Right lobe of liver (tissue), 6 donors: ENCODE measurements around the gene ZSWIM1. TPM values are rescaled to one million over a fixed set of nuclear protein-coding genes. Genes with fewer than 3 reads are reported as not detected.

Experiments used
- ATAC-seq, 4 donors: fragments of 200-7000 bp; cut with Tn5 transposase; one replicate each; pipeline ENCODE4 v1.9.1; 2020; ENCODE audit warnings: mild to moderate bottlenecking in 4 of 4, moderate library complexity in 4 of 4
- DNase-seq, 3 donors: peaks; one replicate each; pipeline ENCODE4 v3.0.0-alpha.2; 2020
- H3K27ac ChIP-seq, 3 donors: fragments of 200-600 bp; one replicate each; pipeline ENCODE4 v1.8.0; 2022
- H3K27me3 ChIP-seq, 2 donors: fragments of 200-600 bp; one replicate each; pipeline ENCODE4 v1.8.0; 2022
- H3K36me3 ChIP-seq, 4 donors: fragments of 200-600 bp; sonication (generic) in 1 of 4; one replicate each; pipeline versions ENCODE4 v1.5.1 to v1.8.0; 2017 to 2022; ENCODE audit warnings: control low read depth in 1 of 4
- H3K4me1 ChIP-seq, 4 donors: fragments of 200-600 bp; sonication (generic) in 1 of 4; one replicate each; pipeline versions ENCODE4 v1.5.1 to v1.8.0; 2017 to 2022; ENCODE audit warnings: control low read depth in 1 of 4
- H3K4me3 ChIP-seq, 3 donors: fragments of 200-600 bp; one replicate each; pipeline ENCODE4 v1.8.0; 2022
- H3K9me3 ChIP-seq, 4 donors: fragments of 200-600 bp; sonication (generic) in 1 of 4; one replicate each; pipeline versions ENCODE4 v1.5.1 to v1.8.0; 2017 to 2022; ENCODE audit warnings: control low read depth in 1 of 4
- CTCF ChIP-seq, 4 donors: fragments of 200-600 bp in 3 of 4; fragments of 450-650 bp in 1 of 4; IDR thresholded peaks; one replicate each; pipeline versions ENCODE4 v1.5.1 to v1.8.0; 2016 to 2022; ENCODE audit warnings: antibody characterized with exemption in 4 of 4, mild to moderate bottlenecking in 2 of 4
- POLR2A ChIP-seq: fragments of 450-650 bp; IDR thresholded peaks from one replicate; pipeline ENCODE4 v1.6.1; 2017; ENCODE audit warnings: antibody characterized with exemption, mild to moderate bottlenecking
- WGBS: methylation state at CpG from one replicate; pipeline ENCODE4 v1.1.6; 2018; ENCODE audit warnings: low coverage, low lambda C conversion rate; ENCODE audit not compliant: insufficient coverage; ENCODE audit errors: missing lambda C conversion rate; 5-methylcytosine and 5-hydroxymethylcytosine counted together
- intact Hi-C, 2 donors: fragments of 100-400 bp; cut with DNase I; formaldehyde crosslinking; loops; one replicate each; pipeline versions ENCODE4 v1.11.2 to v1.14.1; 2022
- total RNA-seq, 6 experiments: library from RNA; depleted of rRNA in 2 of 6; stranded (reverse); fragments of >200 nt in 2 of 6; fragmentation: NEBNext Ultra II Directional in 3 of 6; extraction: Animal tissue kit (Norgen Biotek cat#: 25700) in 3 of 6; gene quantifications; one replicate each; pipeline versions ENCODE4 v1.1.0 to v1.2.4, GENCODE V29; 2016 to 2023
- donor health status: DM: no; HTN: yes; CAD: no.
- donor health status: DM: no; HTN: no; CAD: no.
- donor health status: DM: no; HTN: no; CAD: no.
- donor health status: DM: no; HTN: yes; CAD: no.
- donor health status: DM: no; HTN: yes; CAD: no.

Gene ZSWIM1
- total RNA-seq, 6 experiments from 2014 or later, result 2.4 to 3.3 (median 3.1) TPM

DNA sequence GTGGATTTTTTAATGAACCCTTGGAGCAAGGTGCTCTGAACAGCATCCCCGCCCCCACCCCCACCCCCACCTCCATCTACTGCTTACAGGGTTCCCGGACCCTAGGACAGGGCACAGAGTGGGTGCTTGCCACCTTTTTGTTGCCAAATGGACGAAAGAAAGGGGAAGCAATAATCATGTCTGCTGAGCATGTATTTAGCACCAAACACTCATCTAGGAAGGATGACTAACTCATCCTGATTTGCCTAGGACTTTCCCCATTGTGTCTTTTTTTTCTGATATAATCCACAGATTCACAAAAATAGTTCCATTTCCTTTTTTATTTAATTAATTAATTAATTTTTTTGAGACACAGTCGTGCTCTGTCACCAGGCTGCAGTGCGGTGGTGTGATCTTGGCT, 32.1 kb downstream of the ZSWIM1 start:
- intact Hi-C loops, result no loop called here
- no peak for TF ChIP-seq CTCF (IDR thresholded peaks at IDR 0.05)
- no peak for TF ChIP-seq POLR2A
- Histone ChIP-seq H3K4me3 (no peak overlapping the region), H3K9me3 (no peaks in the 10 kb centered on the region), H3K27me3 (no peaks in the 10 kb centered on the region), H3K27ac (no peak overlapping the region), H3K4me1 (peaks cover 0 to 2% (median 0%) of the 10 kb centered on the region in 4 donors), H3K36me3 (no peaks in the 10 kb centered on the region)
- WGBS, result 34% methylated on average over 5 of the region's 5 CpGs
- DNase-seq (no peak), ATAC-seq (peak in 1 of 4 donors; percentile 2)

DNA sequence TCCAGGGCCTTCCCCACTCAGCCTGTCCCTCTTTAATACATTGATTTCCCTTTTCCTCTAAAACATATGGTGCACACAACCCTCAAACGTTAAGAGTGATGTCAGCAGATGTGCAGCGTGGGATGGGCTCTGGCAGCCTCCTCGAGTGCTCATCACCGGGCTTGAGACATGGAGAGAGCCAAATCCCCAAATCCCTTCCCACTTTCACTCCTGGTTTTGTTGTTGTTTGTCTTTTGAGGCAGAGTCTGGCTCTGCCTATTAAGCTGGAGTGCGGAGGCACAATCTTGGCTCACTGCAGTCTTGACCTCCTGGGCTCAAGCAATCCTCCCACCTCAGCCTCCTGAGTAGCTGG, 36.7 kb downstream of the ZSWIM1 start:
- ATAC-seq (no peak), DNase-seq (no peak)
- Histone ChIP-seq H3K27ac (peak overlapping the region in 1 of 3 donors; percentile 35), H3K4me1 (peaks cover 0 to 4% (median 0%) of the 10 kb centered on the region in 4 donors), H3K27me3 (no peaks in the 10 kb centered on the region), H3K36me3 (no peaks in the 10 kb centered on the region), H3K9me3 (no peaks in the 10 kb centered on the region), H3K4me3 (no peak overlapping the region)
- WGBS, result 62% methylated on average over 5 of the region's 5 CpGs
- intact Hi-C loops, result no loop called here
- TF ChIP-seq POLR2A, result no peak
- TF ChIP-seq CTCF (IDR thresholded peaks at IDR 0.05), result no peak

DNA sequence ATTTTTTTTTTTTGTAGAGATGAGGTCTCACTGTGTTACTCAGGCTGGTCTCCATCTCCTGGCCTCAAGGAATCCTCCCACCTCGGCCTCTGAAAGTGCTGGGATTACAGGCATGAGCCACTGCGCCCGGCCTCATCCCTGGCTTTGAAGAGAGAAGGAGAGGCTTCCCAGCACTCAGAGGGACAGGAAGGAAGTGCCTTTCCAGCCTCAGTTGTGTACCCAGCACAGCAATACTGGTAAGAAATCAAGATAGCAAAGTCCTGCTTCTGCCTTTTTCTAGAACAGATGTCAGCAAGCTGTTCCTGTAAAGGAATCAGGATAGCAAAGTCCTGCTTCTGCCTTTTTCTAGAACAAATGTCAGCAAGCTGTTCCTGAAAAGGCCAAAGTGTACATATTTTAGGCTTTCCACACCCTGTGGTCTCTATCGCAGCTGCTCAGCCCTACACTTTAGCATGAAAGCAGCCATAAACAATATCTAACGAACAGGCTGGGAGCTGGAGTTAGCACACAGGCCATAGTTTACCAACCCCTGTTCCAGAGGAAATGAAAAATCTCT, 37.2 kb downstream of the ZSWIM1 start:
- H3K27me3 ChIP-seq, result no peaks in the 10 kb centered on the region
- peaks cover 0 to 4% (median 0%) of the 10 kb centered on the region in 4 donors for H3K4me1 ChIP-seq
- intact Hi-C loops, result no loop called here
- TF ChIP-seq CTCF (IDR thresholded peaks at IDR 0.05) (no peak), POLR2A (no peak)
- ATAC-seq (peak; percentile 38 to 61 (median 42)), DNase-seq (no peak)
- no peaks in the 10 kb centered on the region for H3K9me3 ChIP-seq
- WGBS, result 77% methylated on average over 2 of the region's 5 CpGs
- no peaks in the 10 kb centered on the region for H3K36me3 ChIP-seq
- H3K4me3 ChIP-seq, result no peak overlapping the region
- peak overlapping the region; percentile 19 to 40 (median 35) for H3K27ac ChIP-seq

GRCh38 chr20:45918779-45919537, 37.9 kb downstream of the ZSWIM1 start:
- TF ChIP-seq CTCF (IDR thresholded peaks at IDR 0.05), result no peak
- no peak for TF ChIP-seq POLR2A
- ATAC-seq (no peak), DNase-seq (no peak)
- Histone ChIP-seq H3K4me3 (no peak overlapping the region), H3K27ac (peak overlapping the region; percentile 20 to 40 (median 37)), H3K27me3 (no peaks in the 10 kb centered on the region), H3K4me1 (peaks cover 0 to 8% (median 2%) of the 10 kb centered on the region in 4 donors), H3K36me3 (no peaks in the 10 kb centered on the region), H3K9me3 (no peaks in the 10 kb centered on the region)
- WGBS, result 83% methylated on average over 10 of the region's 12 CpGs
- intact Hi-C loops, result no loop called here
